Limb (tissue), 2 donors: ENCODE results near the gene SLMAP.
A peak's percentile ranks its signal among the peaks of the same experiment; 100 is the strongest.
"Not testable (repeated sequence)": the region's sequence is repeated elsewhere in the genome, so short reads cannot be mapped to it uniquely, and the experiment has no call there.

Source experiments
- DNase-seq, 2 donors: peaks; one replicate each; pipeline ENCODE4 v3.0.0-alpha.2; 2016; ENCODE audit errors: extremely low spot score in 2 of 2

SLMAP gene

GRCh38 chr3:57884436-57884835 is 128.3 kb downstream of the SLMAP start:
- DNase-seq, result not testable (repeated sequence)

- DNase-seq, result peak in 1 of 2 donors; percentile 5
Observed at GRCh38 chr3:57889807-57890206, 133.7 kb downstream of the SLMAP start.

GRCh38 chr3:57890874-57891273 is 134.8 kb downstream of the SLMAP start:
- peak in 1 of 2 donors; percentile 4 for DNase-seq

- DNase-seq, result no peak
Observed at GRCh38 chr3:57892423-57892822, 136.3 kb downstream of the SLMAP start.

GRCh38 chr3:57893156-57893555 is 137.0 kb downstream of the SLMAP start:
- DNase-seq, result no peak

GRCh38 chr3:57893668-57894067 is 137.6 kb downstream of the SLMAP start:
- DNase-seq, result no peak

- peak in 1 of 2 donors; percentile 56 for DNase-seq
Observed at GRCh38 chr3:57896031-57896430, 139.9 kb downstream of the SLMAP start.

GRCh38 chr3:57896691-57897090 is 140.6 kb downstream of the SLMAP start:
- DNase-seq, result no peak

GRCh38 chr3:57900786-57901185 is 144.7 kb downstream of the SLMAP start:
- DNase-seq, result no peak

- DNase-seq, result no peak
Observed at GRCh38 chr3:57903124-57903890, 147.2 kb downstream of the SLMAP start.

GRCh38 chr3:57910990-57911389 is 154.9 kb downstream of the SLMAP start:
- DNase-seq, result no peak

- no peak for DNase-seq
Observed at GRCh38 chr3:57911593-57911992, 155.5 kb downstream of the SLMAP start.

GRCh38 chr3:57917601-57918000 is 161.5 kb downstream of the SLMAP start:
- DNase-seq, result no peak

- DNase-seq, result no peak
Observed at GRCh38 chr3:57918123-57918837, 162.2 kb downstream of the SLMAP start.

- no peak for DNase-seq
Observed at GRCh38 chr3:57919987-57920386, 163.9 kb downstream of the SLMAP start.

- no peak for DNase-seq
Observed at GRCh38 chr3:57923101-57923500, 167.0 kb downstream of the SLMAP start.

- no peak for DNase-seq
Observed at GRCh38 chr3:57923752-57924151, 167.6 kb downstream of the SLMAP start.

GRCh38 chr3:57927166-57927565 is 171.1 kb downstream of the SLMAP start:
- no peak for DNase-seq

- DNase-seq, result no peak
Observed at GRCh38 chr3:57927916-57928315, 171.8 kb downstream of the SLMAP start.

- no peak for DNase-seq
Observed at GRCh38 chr3:57928511-57928910, 172.4 kb downstream of the SLMAP start.

- no peak for DNase-seq
Observed at GRCh38 chr3:57929988-57930387, 173.9 kb downstream of the SLMAP start.

- no peak for DNase-seq
Observed at GRCh38 chr3:57933602-57934001, 177.5 kb downstream of the SLMAP start.

GRCh38 chr3:57934373-57934772 is 178.3 kb downstream of the SLMAP start:
- DNase-seq, result no peak
